ENCODE data around the gene AATK.

The AATK gene

GRCh38 chr17:81195941-81196495, 30.0 kb upstream of the AATK start:
- no peak for DNase-seq (ENCODE audit: low read depth, low spot score)

GRCh38 chr17:81194941-81195901, 29.2 kb upstream of the AATK start:
- DNase-seq (ENCODE audit: low read depth, low spot score) = no peak

GRCh38 chr17:81194225-81194760, 28.3 kb upstream of the AATK start:
- no peak for DNase-seq (ENCODE audit: low read depth, low spot score)

GRCh38 chr17:81193470-81194224, 27.6 kb upstream of the AATK start:
- no peak for DNase-seq (ENCODE audit: low read depth, low spot score)

- DNase-seq (ENCODE audit: low read depth, low spot score) = no peak
Observed at GRCh38 chr17:81193051-81193410, 27.0 kb upstream of the AATK start.

- DNase-seq (ENCODE audit: low read depth, low spot score) = no peak
Observed at GRCh38 chr17:81192386-81193050, 26.5 kb upstream of the AATK start.

- no peak for DNase-seq (ENCODE audit: low read depth, low spot score)
Observed at GRCh38 chr17:81191646-81192045, 25.6 kb upstream of the AATK start.

GRCh38 chr17:81191116-81191515, 25.1 kb upstream of the AATK start:
- no peak for DNase-seq (ENCODE audit: low read depth, low spot score)

GRCh38 chr17:81190591-81190990, 24.6 kb upstream of the AATK start:
- no peak for DNase-seq (ENCODE audit: low read depth, low spot score)

- DNase-seq (ENCODE audit: low read depth, low spot score) = no peak
Observed at GRCh38 chr17:81189670-81190530, 23.9 kb upstream of the AATK start.

GRCh38 chr17:81189016-81189415, 23.0 kb upstream of the AATK start:
- DNase-seq (ENCODE audit: low read depth, low spot score) = no peak

GRCh38 chr17:81188491-81188840, 22.4 kb upstream of the AATK start:
- DNase-seq (ENCODE audit: low read depth, low spot score) = no peak

- no peak for DNase-seq (ENCODE audit: low read depth, low spot score)
Observed at GRCh38 chr17:81187586-81188490, 21.8 kb upstream of the AATK start.

- DNase-seq (ENCODE audit: low read depth, low spot score) = no peak
Observed at GRCh38 chr17:81187120-81187519, 21.1 kb upstream of the AATK start.

- no peak for DNase-seq (ENCODE audit: low read depth, low spot score)
Observed at GRCh38 chr17:81186203-81186602, 20.2 kb upstream of the AATK start.

GRCh38 chr17:81184555-81184954, 18.5 kb upstream of the AATK start:
- no peak for DNase-seq (ENCODE audit: low read depth, low spot score)

GRCh38 chr17:81183807-81184206, 17.8 kb upstream of the AATK start:
- no peak for DNase-seq (ENCODE audit: low read depth, low spot score)

- DNase-seq (ENCODE audit: low read depth, low spot score) = no peak
Observed at GRCh38 chr17:81183316-81183715, 17.3 kb upstream of the AATK start.

GRCh38 chr17:81182596-81182995, 16.6 kb upstream of the AATK start:
- DNase-seq (ENCODE audit: low read depth, low spot score) = no peak

- DNase-seq (ENCODE audit: low read depth, low spot score) = no peak
Observed at GRCh38 chr17:81181811-81182185, 15.8 kb upstream of the AATK start.

All from iPS DF 19.7 (cell line).